GM21360 (cell line): Measurements from ENCODE around the gene GABARAP.

ENCODE experiments used
- ATAC-seq: cut with Tn5 transposase; IDR thresholded peaks from one replicate; pipeline ENCODE4 v1.9.1; 2021; ENCODE audit warnings: mild to moderate bottlenecking, moderate library complexity; ENCODE audit not compliant: unreplicated experiment

GABARAP gene

GRCh38 chr17:7241090-7241733 is 1.0 kb downstream of the GABARAP start:
- ATAC-seq: no peak

GRCh38 chr17:7240375-7240774 is 1.9 kb downstream of the GABARAP start:
- ATAC-seq: no peak

GRCh38 chr17:7239091-7240027 is 2.9 kb downstream of the GABARAP start, which contains the start of gene PHF23:
Gene PHF23, minus strand, starts transcription at chr17:7239457. Its CDS starts 178 bp downstream, at chr17:7239279.
- peak; percentile 36 for ATAC-seq

GRCh38 chr17:7238420-7239090 is 3.7 kb downstream of the GABARAP start:
- no peak for ATAC-seq

- no peak for ATAC-seq
Observed at GRCh38 chr17:7237761-7238419, 4.4 kb downstream of the GABARAP start.

- no peak for ATAC-seq
Observed at GRCh38 chr17:7237266-7237760, 4.9 kb downstream of the GABARAP start.

GRCh38 chr17:7236808-7237207 is 5.4 kb downstream of the GABARAP start:
- no peak for ATAC-seq

GRCh38 chr17:7235693-7236665 is 6.3 kb downstream of the GABARAP start:
- ATAC-seq: no peak

GRCh38 chr17:7234083-7234951 is 7.9 kb downstream of the GABARAP start, which contains the start of gene DVL2:
Gene DVL2, minus strand, starts transcription at chr17:7234517. Its CDS starts 255 bp downstream, at chr17:7234262.
- peak; percentile 43 for ATAC-seq

- ATAC-seq: peak; percentile 1
Observed at GRCh38 chr17:7233701-7234082, 8.6 kb downstream of the GABARAP start.

- no peak for ATAC-seq
Observed at GRCh38 chr17:7232114-7232513, 10.1 kb downstream of the GABARAP start.

- no peak for ATAC-seq
Observed at GRCh38 chr17:7229504-7229903, 12.7 kb downstream of the GABARAP start.

- no peak for ATAC-seq
Observed at GRCh38 chr17:7228920-7229319, 13.3 kb downstream of the GABARAP start.

GRCh38 chr17:7226721-7227710 is 15.2 kb downstream of the GABARAP start:
- ATAC-seq: no peak

GRCh38 chr17:7225711-7226331 is 16.4 kb downstream of the GABARAP start:
- ATAC-seq: no peak

GRCh38 chr17:7224661-7225111 is 17.6 kb downstream of the GABARAP start:
- ATAC-seq: no peak

GRCh38 chr17:7224110-7224509 is 18.1 kb downstream of the GABARAP start:
- no peak for ATAC-seq
